HEK293 (cell line): ENCODE measurements around the gene PIN1.

Source experiments
- BCL11B ChIP-seq: fragments of 450-650 bp; formaldehyde crosslinking; IDR thresholded peaks from 2 replicates; pipeline ENCODE4 v1.5.1; 2016; ENCODE audit warnings: low read depth, missing biosample characterization, missing genetic modification characterization
- KLF8 ChIP-seq: fragments of 450-650 bp; formaldehyde crosslinking; IDR thresholded peaks from 2 replicates; pipeline ENCODE4 v1.5.1; 2016; ENCODE audit warnings: missing biosample characterization, missing genetic modification characterization
- PRDM10 ChIP-seq: fragments of 450-650 bp; formaldehyde crosslinking; IDR thresholded peaks from 2 replicates; pipeline ENCODE4 v1.5.1; 2016; ENCODE audit warnings: missing biosample characterization, missing genetic modification characterization
- REPIN1 ChIP-seq: fragments of 450-650 bp; formaldehyde crosslinking; IDR thresholded peaks from 2 replicates; pipeline ENCODE4 v1.5.1; 2017; ENCODE audit warnings: missing biosample characterization, missing genetic modification characterization, low read depth
- ZBTB48 ChIP-seq: fragments of 450-650 bp; formaldehyde crosslinking; IDR thresholded peaks from 2 replicates; pipeline ENCODE4 v1.5.1; 2016; ENCODE audit warnings: missing biosample characterization, missing genetic modification characterization
- ZNF114 ChIP-seq: fragments of 450-650 bp; formaldehyde crosslinking; IDR thresholded peaks from 2 replicates; pipeline ENCODE4 v1.5.0; 2017; ENCODE audit warnings: missing biosample characterization, missing genetic modification characterization
- ZNF169 ChIP-seq: fragments of 450-650 bp; formaldehyde crosslinking; IDR thresholded peaks from 2 replicates; pipeline ENCODE4 v1.5.1; 2016; ENCODE audit warnings: missing biosample characterization, missing genetic modification characterization
- ZNF174 ChIP-seq: fragments of 450-650 bp; formaldehyde crosslinking; IDR thresholded peaks from 2 replicates; pipeline ENCODE4 v1.5.0; 2017; ENCODE audit warnings: missing biosample characterization, mild to moderate bottlenecking, missing genetic modification characterization
- ZNF184 ChIP-seq: fragments of 450-650 bp; IDR thresholded peaks from 2 replicates; pipeline ENCODE4 v1.5.1; 2018; ENCODE audit warnings: missing biosample characterization, mild to moderate bottlenecking, missing genetic modification characterization
- ZNF202 ChIP-seq: fragments of 450-650 bp; formaldehyde crosslinking; IDR thresholded peaks from 2 replicates; pipeline ENCODE4 v1.5.1; 2016; ENCODE audit warnings: missing biosample characterization, missing genetic modification characterization, borderline replicate concordance
- ZNF274 ChIP-seq, 2 experiments: fragments of 200-500 bp in 1 of 2; fragments of 450-650 bp in 1 of 2; sonication (Bioruptor generic) in 1 of 2; formaldehyde crosslinking in 1 of 2; IDR thresholded peaks; 2 replicates each; pipeline versions ENCODE4 v1.5.1 to v1.6.1; 2014 to 2016; ENCODE audit warnings: borderline replicate concordance in 1 of 2, inconsistent platforms in 1 of 2, low read length in 1 of 2, missing biosample characterization in 1 of 2, missing genetic modification characterization in 1 of 2
- ZNF350 ChIP-seq: fragments of 450-650 bp; formaldehyde crosslinking; IDR thresholded peaks from 2 replicates; pipeline ENCODE4 v1.5.0; 2017; ENCODE audit warnings: missing biosample characterization, mild to moderate bottlenecking, missing genetic modification characterization
- ZNF394 ChIP-seq: fragments of 450-650 bp; formaldehyde crosslinking; IDR thresholded peaks from 2 replicates; pipeline ENCODE4 v1.5.1; 2016; ENCODE audit warnings: missing biosample characterization, missing genetic modification characterization, mild to moderate bottlenecking, moderate library complexity, borderline replicate concordance
- ZNF423 ChIP-seq: fragments of 450-650 bp; formaldehyde crosslinking; IDR thresholded peaks from 2 replicates; pipeline ENCODE4 v1.5.1; 2016; ENCODE audit warnings: missing biosample characterization, missing genetic modification characterization
- ZNF426 ChIP-seq: fragments of 450-650 bp; formaldehyde crosslinking; IDR thresholded peaks from 2 replicates; pipeline ENCODE4 v1.5.1; 2017; ENCODE audit warnings: missing biosample characterization, missing genetic modification characterization, mild to moderate bottlenecking, inconsistent platforms, moderate library complexity
- ZNF48 ChIP-seq: fragments of 450-650 bp; formaldehyde crosslinking; IDR thresholded peaks from 2 replicates; pipeline ENCODE4 v1.5.1; 2016; ENCODE audit warnings: missing biosample characterization, missing genetic modification characterization
- ZNF510 ChIP-seq: fragments of 450-650 bp; formaldehyde crosslinking; IDR thresholded peaks from 2 replicates; pipeline ENCODE4 v1.5.1; 2018; ENCODE audit warnings: mild to moderate bottlenecking, missing genetic modification characterization, missing biosample characterization; ENCODE audit not compliant: insufficient replicate concordance
- ZNF561 ChIP-seq: fragments of 450-650 bp; IDR thresholded peaks from 2 replicates; pipeline ENCODE4 v1.5.1; 2018; ENCODE audit warnings: missing biosample characterization, missing genetic modification characterization, borderline replicate concordance
- ZNF600 ChIP-seq: fragments of 450-650 bp; formaldehyde crosslinking; IDR thresholded peaks from 2 replicates; pipeline ENCODE4 v1.5.1; 2016; ENCODE audit warnings: missing biosample characterization, missing genetic modification characterization
- ZNF610 ChIP-seq: fragments of 450-650 bp; formaldehyde crosslinking; IDR thresholded peaks from 2 replicates; pipeline ENCODE4 v1.5.1; 2016; ENCODE audit warnings: missing biosample characterization, missing genetic modification characterization, borderline replicate concordance
- ZNF645 ChIP-seq: fragments of 450-650 bp; formaldehyde crosslinking; IDR thresholded peaks from 2 replicates; pipeline ENCODE4; 2016; ENCODE audit warnings: missing biosample characterization, missing genetic modification characterization
- ZNF658 ChIP-seq: fragments of 450-650 bp; formaldehyde crosslinking; IDR thresholded peaks from 2 replicates; pipeline ENCODE4; 2016; ENCODE audit warnings: missing biosample characterization, missing genetic modification characterization
- ZNF670 ChIP-seq: fragments of 450-650 bp; formaldehyde crosslinking; IDR thresholded peaks from 2 replicates; pipeline ENCODE4 v1.5.1; 2016; ENCODE audit warnings: missing biosample characterization, missing genetic modification characterization, low read depth
- ZNF677 ChIP-seq: fragments of 450-650 bp; IDR thresholded peaks from 2 replicates; pipeline ENCODE4 v1.5.0; 2018; ENCODE audit warnings: missing biosample characterization, mild to moderate bottlenecking, missing genetic modification characterization, moderate library complexity
- ZNF701 ChIP-seq: fragments of 450-650 bp; formaldehyde crosslinking; IDR thresholded peaks from 2 replicates; pipeline ENCODE4 v1.5.1; 2016; ENCODE audit warnings: missing biosample characterization, missing genetic modification characterization
- ZNF785 ChIP-seq: fragments of 450-650 bp; formaldehyde crosslinking; IDR thresholded peaks from 2 replicates; pipeline ENCODE4 v1.5.1; 2016; ENCODE audit warnings: missing biosample characterization, missing genetic modification characterization
- ZNF792 ChIP-seq: fragments of 450-650 bp; formaldehyde crosslinking; IDR thresholded peaks from 2 replicates; pipeline ENCODE4 v1.5.1; 2016; ENCODE audit warnings: missing biosample characterization, missing genetic modification characterization
- ZNF837 ChIP-seq: fragments of 450-650 bp; formaldehyde crosslinking; IDR thresholded peaks from 2 replicates; pipeline ENCODE4 v1.5.1; 2016; ENCODE audit warnings: missing biosample characterization, missing genetic modification characterization
- TF ChIP-seq, protein P1 (sequence below): fragments of 450-650 bp; formaldehyde crosslinking; IDR thresholded peaks from 2 replicates; pipeline ENCODE4 v1.5.1; 2016; ENCODE audit warnings: missing biosample characterization, missing genetic modification characterization
- TF ChIP-seq, protein P2 (sequence below): fragments of 450-650 bp; IDR thresholded peaks from 2 replicates; pipeline ENCODE4 v1.5.1; 2018; ENCODE audit warnings: missing biosample characterization, missing genetic modification characterization
- TF ChIP-seq, protein P3 (sequence below): fragments of 450-650 bp; formaldehyde crosslinking; IDR thresholded peaks from 2 replicates; pipeline ENCODE4 v1.5.1; 2016; ENCODE audit warnings: missing biosample characterization, missing genetic modification characterization

PIN1 gene

GRCh38 chr19:9792206-9793070 lies 42.7 kb upstream of the PIN1 start (continued):
- TF ChIP-seq, protein P1, sequence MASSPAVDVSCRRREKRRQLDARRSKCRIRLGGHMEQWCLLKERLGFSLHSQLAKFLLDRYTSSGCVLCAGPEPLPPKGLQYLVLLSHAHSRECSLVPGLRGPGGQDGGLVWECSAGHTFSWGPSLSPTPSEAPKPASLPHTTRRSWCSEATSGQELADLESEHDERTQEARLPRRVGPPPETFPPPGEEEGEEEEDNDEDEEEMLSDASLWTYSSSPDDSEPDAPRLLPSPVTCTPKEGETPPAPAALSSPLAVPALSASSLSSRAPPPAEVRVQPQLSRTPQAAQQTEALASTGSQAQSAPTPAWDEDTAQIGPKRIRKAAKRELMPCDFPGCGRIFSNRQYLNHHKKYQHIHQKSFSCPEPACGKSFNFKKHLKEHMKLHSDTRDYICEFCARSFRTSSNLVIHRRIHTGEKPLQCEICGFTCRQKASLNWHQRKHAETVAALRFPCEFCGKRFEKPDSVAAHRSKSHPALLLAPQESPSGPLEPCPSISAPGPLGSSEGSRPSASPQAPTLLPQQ (tag by site-specific recombination) = no peak
- TF ChIP-seq ZNF174 = no peak
- no peak for TF ChIP-seq ZNF701 (tag by site-specific recombination)
- TF ChIP-seq ZNF610 (tag by site-specific recombination) = no peak
- TF ChIP-seq ZNF785 = no peak
- TF ChIP-seq BCL11B = no peak
- TF ChIP-seq ZNF600 = no peak
- no peak for TF ChIP-seq ZNF645
- no peak for TF ChIP-seq REPIN1
- no peak for TF ChIP-seq ZNF169
- TF ChIP-seq, protein P2, sequence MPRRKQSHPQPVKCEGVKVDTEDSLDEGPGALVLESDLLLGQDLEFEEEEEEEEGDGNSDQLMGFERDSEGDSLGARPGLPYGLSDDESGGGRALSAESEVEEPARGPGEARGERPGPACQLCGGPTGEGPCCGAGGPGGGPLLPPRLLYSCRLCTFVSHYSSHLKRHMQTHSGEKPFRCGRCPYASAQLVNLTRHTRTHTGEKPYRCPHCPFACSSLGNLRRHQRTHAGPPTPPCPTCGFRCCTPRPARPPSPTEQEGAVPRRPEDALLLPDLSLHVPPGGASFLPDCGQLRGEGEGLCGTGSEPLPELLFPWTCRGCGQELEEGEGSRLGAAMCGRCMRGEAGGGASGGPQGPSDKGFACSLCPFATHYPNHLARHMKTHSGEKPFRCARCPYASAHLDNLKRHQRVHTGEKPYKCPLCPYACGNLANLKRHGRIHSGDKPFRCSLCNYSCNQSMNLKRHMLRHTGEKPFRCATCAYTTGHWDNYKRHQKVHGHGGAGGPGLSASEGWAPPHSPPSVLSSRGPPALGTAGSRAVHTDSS (tag by site-specific recombination) = no peak
- no peak for TF ChIP-seq ZNF48 (tag by site-specific recombination)
- TF ChIP-seq ZNF510 (tag by site-specific recombination) = no peak
- TF ChIP-seq ZNF837 (tag by site-specific recombination) = no peak
- no peak for TF ChIP-seq ZNF114 (tag by site-specific recombination)
- TF ChIP-seq PRDM10 (tag by site-specific recombination) = no peak
- TF ChIP-seq ZNF670 (tag by site-specific recombination) = no peak
- no peak for TF ChIP-seq KLF8 (tag by site-specific recombination)
- no peak for TF ChIP-seq ZNF184 (tag by site-specific recombination)
- no peak for TF ChIP-seq ZNF274 (IDR thresholded peaks at IDR 0.05; ENCODE audit: low read length)
- TF ChIP-seq ZNF274 (tag by site-specific recombination; IDR thresholded peaks at IDR 0.05; ENCODE audit: borderline replicate concordance) = no peak
- TF ChIP-seq ZNF677 (tag by site-specific recombination) = no peak
- no peak for TF ChIP-seq ZBTB48 (tag by site-specific recombination)
- no peak for TF ChIP-seq ZNF792 (tag by site-specific recombination)
- TF ChIP-seq ZNF423 = no peak
- TF ChIP-seq ZNF561 (tag by site-specific recombination) = no peak
- TF ChIP-seq ZNF350 (tag by site-specific recombination) = no peak
- no peak for TF ChIP-seq ZNF426 (tag by site-specific recombination)
- no peak for TF ChIP-seq ZNF658 (tag by site-specific recombination)
- TF ChIP-seq ZNF394 (tag by site-specific recombination) = no peak
- TF ChIP-seq, protein P3, sequence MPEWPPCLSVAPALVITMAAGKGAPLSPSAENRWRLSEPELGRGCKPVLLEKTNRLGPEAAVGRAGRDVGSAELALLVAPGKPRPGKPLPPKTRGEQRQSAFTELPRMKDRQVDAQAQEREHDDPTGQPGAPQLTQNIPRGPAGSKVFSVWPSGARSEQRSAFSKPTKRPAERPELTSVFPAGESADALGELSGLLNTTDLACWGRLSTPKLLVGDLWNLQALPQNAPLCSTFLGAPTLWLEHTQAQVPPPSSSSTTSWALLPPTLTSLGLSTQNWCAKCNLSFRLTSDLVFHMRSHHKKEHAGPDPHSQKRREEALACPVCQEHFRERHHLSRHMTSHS (tag by site-specific recombination) = no peak
- TF ChIP-seq ZNF202 = no peak
